ENCODE measurements around the gene AXL. TPM values are rescaled to one million over a fixed set of nuclear protein-coding genes. Genes with fewer than 3 reads are reported as not detected.

Gene AXL
- total RNA-seq, result 10 to 100 TPM in 3 of 6 experiments, 1 to 10 TPM in 3; 5.7 to 20.3 (median 10.2) TPM
- long read RNA-seq, partial matches to known transcripts, result 0 of 4 reads
- long read RNA-seq, other reads (novel, unspliced or antisense), result 4 of 4 reads

- H3K4me3 ChIP-seq, result peak within 1 kb of the TSS; percentile 25 to 36 (median 27)
- intact Hi-C loops (cut with DNase I), result no loop called here
- H3K36me3 ChIP-seq, result no peaks in the 10 kb centered on the region
- peak in 2 of 3 donors; percentile 34 to 68 for DNase-seq
- no peaks in the 10 kb centered on the region for H3K9me3 ChIP-seq
- TF ChIP-seq POLR2A (IDR thresholded peaks at IDR 0.05), result peak; percentile 44
- TF ChIP-seq, protein P1, sequence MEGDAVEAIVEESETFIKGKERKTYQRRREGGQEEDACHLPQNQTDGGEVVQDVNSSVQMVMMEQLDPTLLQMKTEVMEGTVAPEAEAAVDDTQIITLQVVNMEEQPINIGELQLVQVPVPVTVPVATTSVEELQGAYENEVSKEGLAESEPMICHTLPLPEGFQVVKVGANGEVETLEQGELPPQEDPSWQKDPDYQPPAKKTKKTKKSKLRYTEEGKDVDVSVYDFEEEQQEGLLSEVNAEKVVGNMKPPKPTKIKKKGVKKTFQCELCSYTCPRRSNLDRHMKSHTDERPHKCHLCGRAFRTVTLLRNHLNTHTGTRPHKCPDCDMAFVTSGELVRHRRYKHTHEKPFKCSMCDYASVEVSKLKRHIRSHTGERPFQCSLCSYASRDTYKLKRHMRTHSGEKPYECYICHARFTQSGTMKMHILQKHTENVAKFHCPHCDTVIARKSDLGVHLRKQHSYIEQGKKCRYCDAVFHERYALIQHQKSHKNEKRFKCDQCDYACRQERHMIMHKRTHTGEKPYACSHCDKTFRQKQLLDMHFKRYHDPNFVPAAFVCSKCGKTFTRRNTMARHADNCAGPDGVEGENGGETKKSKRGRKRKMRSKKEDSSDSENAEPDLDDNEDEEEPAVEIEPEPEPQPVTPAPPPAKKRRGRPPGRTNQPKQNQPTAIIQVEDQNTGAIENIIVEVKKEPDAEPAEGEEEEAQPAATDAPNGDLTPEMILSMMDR (IDR thresholded peaks at IDR 0.05), result no peak
- no peaks in the 10 kb centered on the region for H3K4me1 ChIP-seq
- ATAC-seq, result peak; percentile 44 to 65 (median 47)
- peak within 1 kb of the TSS in 2 of 3 donors; percentile 51 to 65 for H3K27ac ChIP-seq
- 2% methylated on average over 20 of the region's 32 CpGs for WGBS (ENCODE audit: insufficient coverage, low coverage, low lambda C conversion rate, missing lambda C conversion rate)
- H3K27me3 ChIP-seq, result no peaks in the 10 kb centered on the region
These were observed at the start of gene AXL for GRCh38 chr19:41218615-41219507. AXL (plus strand) TSS chr19:41219223; CDS start chr19:41219393, 170 bp downstream.

DNA sequence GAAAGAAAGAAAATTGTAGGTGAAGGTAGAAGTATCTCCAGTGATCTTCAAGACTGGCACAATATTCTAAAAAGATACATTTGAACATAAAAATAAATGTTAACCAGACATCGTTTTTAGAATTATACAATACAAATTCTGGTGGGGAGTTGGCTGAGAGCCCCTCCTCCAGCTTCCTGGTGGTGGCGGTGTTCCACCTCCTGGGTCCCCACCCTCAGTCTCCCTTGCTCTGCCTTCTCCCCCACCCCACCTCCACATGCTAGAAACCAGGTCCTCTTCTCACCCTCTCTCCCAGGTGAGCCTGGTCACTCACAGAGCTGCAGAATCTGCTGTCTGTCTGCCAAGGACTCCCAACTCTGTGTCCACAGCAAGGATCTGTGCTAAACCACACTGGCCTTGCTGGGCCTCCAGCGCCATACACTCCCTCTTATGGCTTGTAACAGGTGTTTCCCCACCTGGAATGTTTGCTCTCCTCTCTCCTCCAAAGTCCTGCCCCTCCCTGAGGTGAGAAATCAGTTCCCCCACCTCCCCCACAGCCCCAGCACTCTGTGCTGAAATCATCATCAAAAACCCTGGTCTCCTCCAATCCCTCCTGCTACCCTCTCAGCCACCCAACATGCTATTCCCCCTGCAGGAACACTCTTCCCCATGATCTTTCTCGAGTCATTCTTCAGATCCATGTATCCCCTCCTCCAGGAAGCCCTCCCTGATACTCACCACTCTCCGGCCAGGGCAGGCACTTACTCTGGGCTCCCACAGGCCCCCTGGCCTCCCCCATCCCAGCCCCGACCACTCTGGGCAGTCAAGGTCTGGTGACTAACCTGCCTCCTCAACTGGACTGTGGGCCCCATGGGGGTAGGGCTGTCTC is 46.5 kb upstream of the AXL start:
- no peaks in the 10 kb centered on the region for H3K9me3 ChIP-seq
- H3K36me3 ChIP-seq, result no peaks in the 10 kb centered on the region
- 59% methylated on average over 5 of the region's 6 CpGs for WGBS (ENCODE audit: insufficient coverage, low coverage, low lambda C conversion rate, missing lambda C conversion rate)
- H3K27ac ChIP-seq, result no peak overlapping the region
- H3K4me1 ChIP-seq, result no peaks in the 10 kb centered on the region
- no peaks in the 10 kb centered on the region for H3K27me3 ChIP-seq
- DNase-seq (no peak), ATAC-seq (no peak)
- TF ChIP-seq, protein P1 (IDR thresholded peaks at IDR 0.05), result no peak
- TF ChIP-seq POLR2A (IDR thresholded peaks at IDR 0.05), result no peak
- H3K4me3 ChIP-seq, result no peak overlapping the region
- intact Hi-C loops (cut with DNase I), result no loop called here

DNA sequence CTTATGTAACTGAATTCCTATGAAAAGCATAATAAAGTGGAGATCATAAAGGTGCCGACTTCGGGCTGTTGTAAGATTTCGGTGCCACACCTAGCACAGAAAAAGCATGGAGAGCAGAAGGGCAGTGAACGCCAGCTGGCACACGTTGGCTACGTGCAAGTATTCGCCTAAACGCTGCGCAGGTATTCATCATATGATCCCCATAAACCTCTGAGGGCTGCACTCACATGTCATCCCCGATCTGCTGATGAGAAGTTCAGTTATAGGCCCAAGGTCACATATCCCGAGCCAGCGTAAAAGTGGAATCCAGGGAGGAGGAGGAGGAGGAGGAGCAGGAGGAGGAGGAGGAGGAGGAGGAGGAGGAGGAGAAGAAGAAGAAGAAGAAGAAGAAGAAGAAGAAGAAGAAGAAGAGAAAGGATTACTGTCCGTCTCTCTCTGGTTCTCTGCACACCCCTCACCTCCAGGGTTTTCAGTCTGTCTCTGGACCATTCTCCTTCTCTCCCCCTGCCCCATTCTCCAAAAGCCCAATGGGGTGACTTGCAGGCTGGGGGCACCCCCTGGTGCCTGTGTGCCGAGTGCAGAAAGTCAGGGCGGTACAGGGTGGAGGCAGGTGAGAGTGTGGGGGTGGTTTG is 44.6 kb upstream of the AXL start:
- peak in 1 of 4 donors; percentile 24 for ATAC-seq
- TF ChIP-seq, protein P1 (IDR thresholded peaks at IDR 0.05), result no peak

More for the DNA sequence above, 44.6 kb upstream of the AXL start:
- Histone ChIP-seq H3K4me3 (no peak overlapping the region), H3K36me3 (no peaks in the 10 kb centered on the region), H3K9me3 (no peaks in the 10 kb centered on the region), H3K27me3 (no peaks in the 10 kb centered on the region), H3K4me1 (no peaks in the 10 kb centered on the region), H3K27ac (no peak overlapping the region)
- intact Hi-C loops (cut with DNase I), result no loop called here
- 90% methylated on average over 12 of the region's 15 CpGs for WGBS (ENCODE audit: insufficient coverage, low coverage, low lambda C conversion rate, missing lambda C conversion rate)
- DNase-seq, result no peak

All from right lobe of liver (tissue), 6 donors.